ENCODE results near the gene NSUN7. TPM values are rescaled to one million over a fixed set of nuclear protein-coding genes. Genes with fewer than 3 reads are reported as not detected.

Gene NSUN7
- total RNA-seq, 1 experiment from 2014 or later = 7.7 TPM

DNA sequence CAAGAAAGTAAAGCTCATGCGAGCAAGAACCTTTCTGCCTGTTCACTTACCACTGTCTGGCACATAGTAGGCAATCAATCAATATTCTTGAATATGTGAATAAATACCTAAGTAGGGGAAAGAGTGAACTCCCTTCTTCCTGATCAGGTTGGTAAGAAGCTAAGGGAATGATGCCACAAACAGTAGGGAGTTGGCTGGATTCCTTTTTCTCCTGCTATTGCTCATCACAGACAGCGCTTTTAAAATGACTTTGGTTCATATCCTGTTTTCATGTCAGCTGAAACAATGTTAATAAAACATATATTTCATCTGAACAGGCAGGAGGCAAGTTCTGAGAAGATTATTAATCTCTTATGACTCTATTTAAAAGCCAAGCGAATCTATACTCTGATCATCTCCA lies 99.2 kb downstream of the NSUN7 start:
- Mint-ChIP-seq H3K4me3 (ENCODE audit: low read depth, unreplicated experiment) (no peak overlapping the region), H3K27ac (ENCODE audit: unreplicated experiment) (no peak overlapping the region), H3K4me1 (ENCODE audit: low read depth, unreplicated experiment) (no peaks in the 10 kb centered on the region), H3K9me3 (ENCODE audit: low read depth, unreplicated experiment) (no peaks in the 10 kb centered on the region), H3K36me3 (ENCODE audit: insufficient read depth, unreplicated experiment) (no peaks in the 10 kb centered on the region), H3K27me3 (ENCODE audit: unreplicated experiment) (no peaks in the 10 kb centered on the region)
- DNase-seq = no peak
- TF ChIP-seq, protein P1, sequence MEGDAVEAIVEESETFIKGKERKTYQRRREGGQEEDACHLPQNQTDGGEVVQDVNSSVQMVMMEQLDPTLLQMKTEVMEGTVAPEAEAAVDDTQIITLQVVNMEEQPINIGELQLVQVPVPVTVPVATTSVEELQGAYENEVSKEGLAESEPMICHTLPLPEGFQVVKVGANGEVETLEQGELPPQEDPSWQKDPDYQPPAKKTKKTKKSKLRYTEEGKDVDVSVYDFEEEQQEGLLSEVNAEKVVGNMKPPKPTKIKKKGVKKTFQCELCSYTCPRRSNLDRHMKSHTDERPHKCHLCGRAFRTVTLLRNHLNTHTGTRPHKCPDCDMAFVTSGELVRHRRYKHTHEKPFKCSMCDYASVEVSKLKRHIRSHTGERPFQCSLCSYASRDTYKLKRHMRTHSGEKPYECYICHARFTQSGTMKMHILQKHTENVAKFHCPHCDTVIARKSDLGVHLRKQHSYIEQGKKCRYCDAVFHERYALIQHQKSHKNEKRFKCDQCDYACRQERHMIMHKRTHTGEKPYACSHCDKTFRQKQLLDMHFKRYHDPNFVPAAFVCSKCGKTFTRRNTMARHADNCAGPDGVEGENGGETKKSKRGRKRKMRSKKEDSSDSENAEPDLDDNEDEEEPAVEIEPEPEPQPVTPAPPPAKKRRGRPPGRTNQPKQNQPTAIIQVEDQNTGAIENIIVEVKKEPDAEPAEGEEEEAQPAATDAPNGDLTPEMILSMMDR (IDR thresholded peaks at IDR 0.05; ENCODE audit: unreplicated experiment) = no peak
- CTCF ChIA-PET = no interaction called here
- intact Hi-C loops (cut with micrococcal nuclease; ENCODE audit: unreplicated experiment) = no loop called here
- BruUV-seq (replicated peaks) = no TSS peak

DNA sequence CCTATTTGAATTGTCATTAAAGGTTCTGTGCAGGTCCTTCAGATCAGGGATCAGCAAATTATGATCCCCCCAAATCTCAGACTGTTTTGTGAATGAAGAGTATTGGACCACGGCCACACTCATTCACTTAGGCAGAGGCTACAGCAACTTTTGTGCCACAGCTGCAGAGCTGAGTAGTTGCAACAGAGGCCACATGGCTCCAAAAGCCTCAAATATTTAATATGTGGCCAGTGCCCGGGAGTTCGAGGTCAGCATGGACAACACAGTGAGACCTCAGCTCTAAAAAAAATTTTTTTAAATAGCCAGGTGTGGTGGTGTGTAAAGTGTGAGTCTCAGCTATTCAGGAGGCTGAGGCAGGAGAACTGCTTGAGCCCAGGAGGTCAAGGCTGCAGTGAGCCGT lies 100.7 kb downstream of the NSUN7 start:
- Mint-ChIP-seq H3K27me3 (ENCODE audit: unreplicated experiment) (no peaks in the 10 kb centered on the region), H3K27ac (ENCODE audit: unreplicated experiment) (no peak overlapping the region)
- CTCF ChIA-PET = no interaction called here

DNA sequence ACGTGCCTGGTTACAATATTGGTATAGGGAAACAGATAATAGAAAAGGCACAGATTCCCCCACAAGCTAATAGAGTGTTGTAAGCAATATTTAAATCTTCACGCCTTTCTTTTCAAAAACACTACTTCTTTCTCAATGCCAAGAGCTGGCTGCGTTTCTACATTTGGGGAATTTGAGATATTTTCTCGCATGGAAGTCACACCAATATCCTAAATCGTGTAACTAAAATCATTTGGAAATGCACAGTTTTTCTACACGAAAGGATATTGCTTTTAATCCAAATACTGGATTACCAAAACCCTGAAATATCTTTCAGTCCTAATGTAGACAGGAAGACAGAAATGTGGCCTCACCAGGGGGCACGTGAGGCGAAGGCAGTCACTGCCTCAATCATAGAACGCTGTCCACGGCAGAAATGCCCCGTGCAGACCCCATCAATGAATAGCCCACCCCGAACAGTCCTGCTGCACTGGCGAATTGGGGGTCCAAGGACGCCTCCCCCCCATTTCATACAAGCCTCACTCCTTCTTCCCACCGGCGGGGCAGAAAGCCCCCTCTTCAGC lies 106.6 kb downstream of the NSUN7 start:
- Mint-ChIP-seq H3K27ac (ENCODE audit: unreplicated experiment) (no peak overlapping the region), H3K36me3 (ENCODE audit: insufficient read depth, unreplicated experiment) (peaks cover 6% of the 10 kb centered on the region), H3K4me1 (ENCODE audit: low read depth, unreplicated experiment) (no peaks in the 10 kb centered on the region), H3K9me3 (ENCODE audit: low read depth, unreplicated experiment) (no peaks in the 10 kb centered on the region), H3K27me3 (ENCODE audit: unreplicated experiment) (no peaks in the 10 kb centered on the region), H3K4me3 (ENCODE audit: low read depth, unreplicated experiment) (peak overlapping the region; percentile 87)
- BruUV-seq (replicated peaks) = no TSS peak
- intact Hi-C loops (cut with micrococcal nuclease; ENCODE audit: unreplicated experiment) = no loop called here
- TF ChIP-seq, protein P1 (IDR thresholded peaks at IDR 0.05; ENCODE audit: unreplicated experiment) = no peak
- no peak for DNase-seq
- CTCF ChIA-PET = interaction anchor here (0.6 kb wide), 1 partner anchor 11 kb away, joined by 3 read pairs; no protein-coding TSS in a partner anchor

More for the DNA sequence above, 100.7 kb downstream of the NSUN7 start:
- intact Hi-C loops (cut with micrococcal nuclease; ENCODE audit: unreplicated experiment) = no loop called here
- Mint-ChIP-seq H3K4me1 (ENCODE audit: low read depth, unreplicated experiment) (no peaks in the 10 kb centered on the region), H3K36me3 (ENCODE audit: insufficient read depth, unreplicated experiment) (no peaks in the 10 kb centered on the region), H3K4me3 (ENCODE audit: low read depth, unreplicated experiment) (no peak overlapping the region), H3K9me3 (ENCODE audit: low read depth, unreplicated experiment) (no peaks in the 10 kb centered on the region)
- DNase-seq = no peak
- TF ChIP-seq, protein P1 (IDR thresholded peaks at IDR 0.05; ENCODE audit: unreplicated experiment) = no peak
- no TSS peak for BruUV-seq (replicated peaks)

DNA sequence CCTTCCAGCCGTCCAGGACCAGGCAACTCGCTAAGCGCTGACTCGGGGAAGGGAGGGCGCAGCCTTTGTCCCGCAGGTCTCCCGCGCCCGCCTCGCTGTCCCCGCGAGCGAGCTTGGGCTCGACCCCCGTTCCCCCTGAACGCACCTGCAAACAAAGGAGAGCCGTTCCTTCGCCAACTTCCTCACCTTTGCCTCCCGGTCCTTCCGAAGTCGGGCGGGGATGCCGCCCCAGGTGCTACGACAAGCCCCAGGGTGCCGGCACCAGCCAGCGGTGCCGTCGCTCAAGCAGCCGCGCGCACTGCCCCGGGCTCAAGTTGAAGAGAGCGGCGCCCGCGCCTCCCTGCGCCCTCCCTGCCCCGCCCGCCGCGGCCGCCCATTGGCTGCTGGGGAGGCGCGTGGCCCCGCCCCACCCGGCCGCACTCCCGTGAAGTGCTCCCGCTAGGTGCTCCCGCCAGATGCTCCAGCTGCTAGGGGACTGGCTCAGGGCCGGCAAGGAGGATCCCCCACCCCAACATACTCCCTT lies 107.1 kb downstream of the NSUN7 start:
- peaks cover 6% of the 10 kb centered on the region for H3K36me3 Mint-ChIP-seq (ENCODE audit: insufficient read depth, unreplicated experiment)
- TF ChIP-seq, protein P1 (IDR thresholded peaks at IDR 0.05; ENCODE audit: unreplicated experiment) = no peak
- peak; percentile 75 for DNase-seq
- CTCF ChIA-PET = no interaction called here
- H3K27me3 Mint-ChIP-seq (ENCODE audit: unreplicated experiment) = no peaks in the 10 kb centered on the region
- no peak overlapping the region for H3K27ac Mint-ChIP-seq (ENCODE audit: unreplicated experiment)
- peak overlapping the region; percentile 87 for H3K4me3 Mint-ChIP-seq (ENCODE audit: low read depth, unreplicated experiment)
- BruUV-seq (replicated peaks) = no TSS peak
- no peaks in the 10 kb centered on the region for H3K4me1 Mint-ChIP-seq (ENCODE audit: low read depth, unreplicated experiment)
- intact Hi-C loops (cut with micrococcal nuclease; ENCODE audit: unreplicated experiment) = no loop called here
- H3K9me3 Mint-ChIP-seq (ENCODE audit: low read depth, unreplicated experiment) = no peaks in the 10 kb centered on the region
